HG02623 (cell line): ENCODE data around the gene TUBB2B.

ENCODE experiments used
- ATAC-seq: cut with Tn5 transposase; IDR thresholded peaks from one replicate; pipeline ENCODE4 v1.9.1; 2021; ENCODE audit warnings: moderate library complexity; ENCODE audit not compliant: unreplicated experiment

TUBB2B gene

DNA sequence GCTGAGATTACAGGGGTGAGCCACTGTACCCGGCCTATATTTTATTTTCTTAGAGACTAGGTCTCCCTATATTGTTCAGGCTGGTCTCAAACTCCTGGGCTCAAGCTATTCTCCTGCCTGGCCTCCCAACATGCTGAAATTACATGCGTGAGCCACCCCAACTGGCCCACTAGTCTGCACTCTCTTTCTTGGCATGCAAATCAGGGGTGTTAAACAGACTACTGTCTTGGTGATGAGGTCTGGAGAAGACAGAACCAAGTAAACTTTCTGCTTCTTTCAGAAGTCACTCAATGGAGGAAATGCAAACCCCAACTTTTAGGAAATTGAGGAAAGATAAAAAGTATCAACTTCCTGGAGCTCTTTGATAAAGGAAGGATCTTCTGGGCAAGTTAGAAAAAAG, 8.0 kb upstream of the TUBB2B start:
- no peak for ATAC-seq

- ATAC-seq, result no peak
Measured at GRCh38 chr6:3233904-3234303, 6.5 kb upstream of the TUBB2B start.

DNA sequence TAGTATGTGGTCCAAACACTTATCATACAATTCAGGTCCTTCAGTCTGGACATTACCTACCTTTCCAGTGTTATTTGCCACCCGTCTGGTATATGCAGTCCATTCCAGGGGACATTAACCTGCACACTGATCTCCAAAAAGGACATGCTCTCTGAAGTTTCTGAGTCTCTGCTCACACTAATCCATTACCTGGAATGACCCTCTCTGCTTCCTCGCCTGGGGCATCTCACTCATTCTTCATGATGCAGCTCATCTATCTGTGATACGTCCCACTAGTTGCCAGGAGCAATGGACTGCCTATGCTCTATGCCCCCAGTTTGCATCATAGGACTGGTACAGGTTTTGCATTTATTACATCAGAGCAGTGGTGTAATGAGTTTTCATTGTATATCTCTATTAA, 5.9 kb upstream of the TUBB2B start:
- ATAC-seq, result no peak

DNA sequence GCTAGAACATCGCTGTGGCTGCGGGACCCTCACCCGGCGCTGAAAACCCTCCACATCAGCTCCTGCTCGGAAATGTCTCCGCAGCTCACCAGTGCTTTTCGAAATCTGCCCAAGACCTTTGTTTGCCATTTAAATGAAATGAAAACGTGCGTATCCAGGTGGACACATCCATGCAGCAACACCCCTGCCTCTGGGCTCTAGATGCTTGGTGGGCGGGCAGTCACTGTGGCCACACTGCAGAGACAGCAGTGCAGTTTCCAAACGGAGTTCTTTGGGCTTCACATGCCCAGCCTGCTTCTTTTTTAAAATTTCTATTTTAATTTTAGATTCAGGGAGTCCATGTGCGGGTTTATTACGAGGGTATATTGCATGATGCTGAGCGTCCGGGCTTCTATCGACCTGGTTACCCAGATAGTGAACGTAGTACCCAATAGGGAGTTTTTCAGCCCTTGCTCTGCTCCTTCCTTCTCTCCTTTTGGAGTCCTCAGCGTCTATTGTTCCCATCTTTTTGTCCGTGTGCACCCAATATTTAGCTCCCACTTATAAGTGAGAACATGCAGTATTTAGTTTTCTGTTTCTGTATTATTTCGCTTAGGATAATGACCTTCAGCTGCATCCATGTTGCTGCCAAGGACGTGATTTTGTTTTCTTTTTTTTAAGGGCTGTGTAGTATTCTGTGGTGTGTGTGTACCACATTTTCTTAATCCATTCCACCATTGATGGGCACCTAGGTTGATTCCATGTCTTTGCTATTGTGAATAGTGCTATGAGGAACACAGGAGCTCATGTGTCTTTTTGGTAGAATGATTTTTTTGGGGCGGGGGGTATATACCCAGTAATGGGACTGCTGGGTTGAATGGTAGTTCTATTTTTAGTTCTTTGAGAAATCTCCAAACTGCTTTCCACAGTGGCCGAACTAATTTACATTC, 4.8 kb upstream of the TUBB2B start:
- ATAC-seq, result no peak

GRCh38 chr6:3231247-3232016, 4.0 kb upstream of the TUBB2B start:
- ATAC-seq, result no peak

- no peak for ATAC-seq
Measured at GRCh38 chr6:3230900-3231246, 3.4 kb upstream of the TUBB2B start.

- no peak for ATAC-seq
Measured at GRCh38 chr6:3230256-3230882, 2.9 kb upstream of the TUBB2B start.

DNA sequence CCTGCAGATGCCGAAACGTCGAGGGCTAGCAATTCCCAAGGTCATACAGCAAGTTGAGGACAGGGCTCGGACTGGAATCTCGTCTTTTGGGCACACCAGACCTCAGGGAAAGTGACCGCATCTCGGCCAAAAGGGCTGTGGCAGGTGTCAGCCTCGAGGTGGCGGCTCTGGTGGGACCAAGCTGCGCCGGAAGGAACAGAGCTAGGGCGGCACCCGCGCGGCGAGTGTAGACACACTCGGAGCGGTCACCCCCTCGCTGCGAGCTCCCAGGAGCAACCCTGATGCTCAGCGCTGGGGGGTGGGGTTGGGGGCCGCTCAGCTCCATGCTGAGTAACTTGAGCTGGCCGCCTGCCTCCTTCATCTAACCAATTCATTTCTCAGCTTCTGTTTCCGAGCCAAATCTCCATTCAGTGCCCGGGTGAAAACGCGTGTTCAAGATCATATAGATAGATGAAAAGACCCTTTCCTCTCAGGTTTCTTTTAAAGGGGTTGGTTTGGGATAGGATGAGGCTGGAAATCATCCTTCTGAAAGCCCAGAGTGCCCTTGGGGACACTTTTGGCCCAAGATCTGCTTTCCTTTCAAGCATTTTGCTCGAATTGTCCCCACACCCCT, 2.2 kb upstream of the TUBB2B start:
- no peak for ATAC-seq

DNA sequence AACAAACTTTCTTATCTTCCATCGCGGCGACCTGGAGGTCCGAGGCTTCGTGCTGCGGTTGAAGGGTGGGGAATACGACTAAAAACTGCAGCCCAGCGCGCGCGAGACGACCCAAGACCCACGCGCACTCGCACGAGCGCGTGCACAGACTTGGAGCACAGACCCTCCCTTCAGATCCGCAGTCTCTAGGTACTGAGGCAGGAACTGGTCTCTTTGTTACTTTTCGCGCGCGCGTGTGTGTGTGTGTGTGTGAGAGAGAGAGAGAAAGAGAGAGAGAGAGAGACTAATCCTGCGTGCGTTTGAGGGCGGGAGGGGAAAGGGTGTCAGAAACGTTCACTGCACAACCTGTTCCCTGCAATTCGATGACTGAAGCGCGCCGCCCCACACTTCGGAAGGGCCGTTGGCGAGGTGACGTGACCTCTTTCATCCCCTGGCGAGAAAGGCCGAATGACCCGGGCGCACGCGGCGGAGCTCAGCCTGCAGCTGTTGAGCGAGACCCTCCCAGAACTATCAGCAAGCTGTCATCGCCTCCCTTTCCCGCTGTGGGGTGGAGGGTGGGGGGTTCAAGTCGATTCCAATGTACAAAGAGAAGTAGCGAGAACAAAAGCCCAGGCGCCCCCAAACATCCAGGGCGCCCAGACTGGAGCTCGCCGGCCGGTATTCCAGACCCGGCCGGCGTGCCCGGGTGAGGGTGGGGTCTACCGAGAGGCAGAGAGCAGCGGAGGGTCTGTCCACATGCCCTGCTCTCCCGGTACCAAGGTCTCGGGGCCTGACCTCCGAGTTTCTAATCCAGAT, 1.5 kb upstream of the TUBB2B start:
- ATAC-seq, result no peak

DNA sequence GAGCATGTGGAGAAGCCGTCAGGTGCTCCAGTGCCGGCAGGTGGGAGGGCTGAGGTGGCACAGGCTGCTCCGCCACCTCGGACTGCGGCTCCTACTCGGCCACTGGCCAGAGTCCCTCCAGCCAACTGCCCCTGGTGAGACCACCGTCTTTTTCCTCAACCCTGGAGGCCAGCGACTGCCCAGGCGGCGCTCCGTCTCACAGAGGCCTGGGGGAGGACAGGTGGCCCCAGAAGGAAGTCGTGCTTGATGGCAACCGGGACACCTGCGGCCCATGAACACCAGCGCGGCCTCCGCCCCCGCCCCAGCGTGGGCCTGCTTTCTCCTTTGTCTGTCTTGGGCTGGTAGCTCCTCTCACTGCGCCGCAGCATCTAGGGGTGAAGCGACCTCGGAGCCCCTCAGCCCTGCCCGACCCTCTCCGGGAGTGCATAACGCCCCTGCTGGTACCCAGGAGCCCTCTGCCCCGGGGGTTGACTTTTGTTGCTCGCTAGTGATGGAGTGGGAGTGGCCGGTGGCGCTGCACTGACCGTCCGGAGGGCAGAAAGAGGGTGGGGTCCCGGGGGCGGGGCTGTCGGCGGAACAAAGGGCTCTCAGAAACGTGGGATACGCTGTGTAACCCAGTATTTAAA, 706 bp upstream of the TUBB2B start:
- no peak for ATAC-seq

GRCh38 chr6:3226481-3227362, 731 bp downstream of the TUBB2B start:
- no peak for ATAC-seq

DNA sequence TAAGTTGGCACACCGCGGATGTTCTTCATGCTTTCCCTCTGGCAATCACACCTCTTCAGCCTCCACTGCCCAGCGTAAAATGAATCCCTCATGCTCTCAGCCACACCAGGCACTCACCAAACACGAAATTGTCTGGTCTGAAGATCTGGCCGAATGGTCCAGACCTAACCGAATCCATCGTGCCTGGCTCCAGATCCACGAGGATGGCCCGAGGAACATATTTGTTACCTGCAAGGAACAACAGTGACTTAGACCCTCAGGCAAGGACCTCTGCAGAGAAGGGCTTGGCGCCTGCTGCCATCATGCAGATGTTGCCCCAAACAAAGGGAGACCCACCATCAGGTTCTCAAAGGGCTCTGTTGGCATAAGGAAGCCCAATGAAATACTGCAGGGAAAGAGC, 1.4 kb downstream of the TUBB2B start:
- no peak for ATAC-seq

DNA sequence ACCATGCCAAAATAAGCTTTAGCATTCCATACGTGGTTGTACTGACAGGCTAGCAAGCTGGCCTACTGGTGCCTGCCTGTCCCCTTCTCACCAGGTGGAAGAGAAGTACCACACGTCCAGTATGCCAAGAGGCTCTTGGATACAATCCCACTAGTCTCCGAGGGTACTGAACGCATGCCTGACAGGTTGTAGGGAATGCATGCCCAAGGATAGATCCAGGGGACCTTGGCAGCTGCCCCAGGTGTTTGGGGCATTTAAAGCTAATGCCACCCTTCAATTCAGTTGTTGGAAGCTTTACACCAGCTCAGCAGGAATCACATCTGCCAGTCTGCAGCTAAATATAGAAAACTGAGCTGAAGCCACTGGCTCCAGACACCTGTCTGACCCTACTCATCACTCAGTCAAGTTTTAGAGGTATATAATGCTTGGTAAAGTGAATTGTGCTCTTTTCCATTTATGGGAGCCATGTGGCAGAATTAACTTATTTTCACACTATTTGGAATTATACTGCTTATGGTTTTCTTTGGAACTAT, 4.9 kb downstream of the TUBB2B start:
- ATAC-seq, result no peak

GRCh38 chr6:3221578-3221977, 5.9 kb downstream of the TUBB2B start:
- no peak for ATAC-seq

DNA sequence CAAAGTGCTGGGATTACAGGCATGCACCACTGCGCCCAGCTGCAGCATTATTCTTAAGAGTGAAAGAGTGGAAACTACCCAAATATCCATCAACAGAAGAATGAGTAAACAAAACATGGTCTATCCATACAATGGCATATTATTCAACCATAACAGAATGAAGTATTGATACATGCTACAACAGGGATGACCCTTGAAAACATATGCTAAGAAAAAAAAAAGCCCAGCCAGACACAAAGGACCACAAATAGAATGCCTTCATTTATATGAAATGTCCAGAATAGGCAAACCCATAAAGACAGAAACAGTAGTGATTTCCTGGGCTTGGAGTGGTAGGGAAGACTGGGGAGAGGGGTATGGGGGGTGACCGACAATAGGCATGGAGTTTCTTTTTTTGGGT, 7.1 kb downstream of the TUBB2B start:
- ATAC-seq, result no peak

GRCh38 chr6:3218266-3218665, 9.2 kb downstream of the TUBB2B start:
- no peak for ATAC-seq

GRCh38 chr6:3217286-3217685, 10.2 kb downstream of the TUBB2B start:
- ATAC-seq, result no peak

DNA sequence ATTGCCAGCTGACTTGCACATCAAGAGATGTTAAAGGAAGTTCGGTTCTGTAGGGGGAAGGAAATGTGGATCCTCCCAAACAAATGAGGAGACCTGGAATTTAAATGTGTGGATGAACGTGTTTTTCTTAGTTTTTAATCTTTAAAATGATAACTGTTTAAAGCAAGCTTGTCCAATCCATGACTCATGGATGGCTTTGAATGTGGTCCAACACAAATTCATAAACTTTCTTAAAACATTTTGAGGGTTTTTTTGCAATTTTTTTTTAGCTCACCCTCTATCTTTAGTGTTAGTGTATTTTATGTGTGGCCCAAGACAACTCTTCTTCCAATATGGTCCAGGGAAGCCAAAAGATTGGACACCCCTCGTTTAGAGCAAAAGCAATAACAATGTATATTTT, 12.6 kb downstream of the TUBB2B start:
- no peak for ATAC-seq

DNA sequence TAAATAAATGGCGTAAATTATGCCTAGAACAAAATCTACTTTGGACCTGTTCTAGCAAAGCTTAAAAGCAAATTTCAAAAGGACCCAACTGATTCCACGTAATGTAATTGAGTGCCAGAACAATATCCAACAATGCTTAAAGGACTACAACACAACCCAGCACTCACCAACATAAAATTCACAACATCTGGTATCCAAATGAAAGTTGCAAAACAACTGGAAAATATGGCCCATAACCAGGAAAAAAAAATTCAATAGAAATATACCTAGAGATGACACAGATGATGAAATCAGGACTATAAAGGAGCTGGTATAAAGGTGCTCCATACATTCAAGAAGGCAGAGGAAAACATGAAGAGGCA, 14.1 kb downstream of the TUBB2B start:
- no peak for ATAC-seq
